Stimulated activated CD8-positive, alpha-beta memory T cell treated with anti-CD3 and anti-CD28 coated beads, Interleukin-4, amount 100 ng/mL, for 1 hour (primary cell): ENCODE measurements around the gene ELF2.
"Not testable (repeated sequence)": the region's sequence is repeated elsewhere in the genome, so short reads cannot be mapped to it uniquely, and the experiment has no call there.

Source experiments
- DNase-seq, 2 donors: peaks; one replicate each; pipeline ENCODE4 v3.0.0-alpha.2; 2020; ENCODE audit warnings: low read depth in 2 of 2, low spot score in 1 of 2

Gene ELF2

GRCh38 chr4:139082750-139083606 lies 94.0 kb downstream of the ELF2 start:
- peak; percentile 64 to 80 for DNase-seq

- DNase-seq: no peak
Measured at GRCh38 chr4:139078926-139079325, 98.1 kb downstream of the ELF2 start.

GRCh38 chr4:139077567-139078355 lies 99.3 kb downstream of the ELF2 start:
- no peak for DNase-seq

GRCh38 chr4:139076016-139076744 lies 100.8 kb downstream of the ELF2 start:
- DNase-seq: no peak

- DNase-seq: no peak
Measured at GRCh38 chr4:139060591-139060990, 116.4 kb downstream of the ELF2 start.

- not testable (repeated sequence) for DNase-seq
Measured at GRCh38 chr4:139059026-139059425, 118.0 kb downstream of the ELF2 start.

GRCh38 chr4:139054791-139055505 lies 122.1 kb downstream of the ELF2 start:
- DNase-seq: no peak

GRCh38 chr4:139053909-139054308 lies 123.1 kb downstream of the ELF2 start:
- DNase-seq: no peak

GRCh38 chr4:139050446-139050845 lies 126.6 kb downstream of the ELF2 start:
- no peak for DNase-seq

- no peak for DNase-seq
Measured at GRCh38 chr4:139048026-139048425, 129.0 kb downstream of the ELF2 start.

- no peak for DNase-seq
Measured at GRCh38 chr4:139044291-139044690, 132.7 kb downstream of the ELF2 start.

- no peak for DNase-seq
Measured at GRCh38 chr4:139042981-139043460, 134.0 kb downstream of the ELF2 start.

GRCh38 chr4:139038874-139039443 lies 138.1 kb downstream of the ELF2 start:
- no peak for DNase-seq

GRCh38 chr4:139036885-139037284 lies 140.1 kb downstream of the ELF2 start:
- DNase-seq: no peak

GRCh38 chr4:139035650-139036049 lies 141.4 kb downstream of the ELF2 start:
- no peak for DNase-seq

GRCh38 chr4:139030614-139031235 lies 146.3 kb downstream of the ELF2 start:
- DNase-seq: peak; percentile 38 to 57

- DNase-seq: not testable (repeated sequence)
Measured at GRCh38 chr4:139029866-139030363, 147.1 kb downstream of the ELF2 start.

GRCh38 chr4:139028191-139028661 lies 148.8 kb downstream of the ELF2 start:
- DNase-seq: no peak

GRCh38 chr4:139027776-139028175 lies 149.2 kb downstream of the ELF2 start:
- no peak for DNase-seq

- DNase-seq: no peak
Measured at GRCh38 chr4:139025841-139026240, 151.2 kb downstream of the ELF2 start.
